GM23338 (cell line): ENCODE results near the gene PIK3C2B.

Experiments used
- CREB1 ChIP-seq: fragments of 250-450 bp; sonication (Bioruptor Pico); IDR thresholded peaks from 2 replicates; pipeline ENCODE4 v1.5.0; 2020; ENCODE audit warnings: low read depth, mild to moderate bottlenecking, moderate library complexity
- EZH2 ChIP-seq: fragments of 200-600 bp; sonication (generic); IDR thresholded peaks from one replicate; pipeline ENCODE4 v1.8.0; 2017; ENCODE audit warnings: antibody characterized with exemption, mild to moderate bottlenecking, low read depth; ENCODE audit not compliant: unreplicated experiment
- EZH2phosphoT487 ChIP-seq: fragments of 200-600 bp; sonication (generic); IDR thresholded peaks from one replicate; pipeline ENCODE4 v1.8.1; 2018; ENCODE audit warnings: antibody characterized with exemption; ENCODE audit not compliant: unreplicated experiment
- JUNB ChIP-seq: IDR thresholded peaks from one replicate; pipeline ENCODE4 v1.6.1; 2016; ENCODE audit warnings: antibody characterized with exemption; ENCODE audit not compliant: unreplicated experiment
- NANOG ChIP-seq: IDR thresholded peaks from 2 replicates; pipeline ENCODE4 v1.6.1; 2016; ENCODE audit warnings: antibody characterized with exemption, borderline replicate concordance
- POLR2AphosphoS5 ChIP-seq: IDR thresholded peaks from 2 replicates; pipeline ENCODE4 v1.6.1; 2016; ENCODE audit warnings: antibody characterized with exemption, low read depth
- STAT1 ChIP-seq: IDR thresholded peaks from one replicate; pipeline ENCODE4 v1.6.1; 2016; ENCODE audit warnings: antibody characterized with exemption; ENCODE audit not compliant: unreplicated experiment
- ZNF114 ChIP-seq: fragments of 250-450 bp; sonication (Bioruptor Pico); IDR thresholded peaks from 2 replicates; pipeline ENCODE4 v1.5.0; 2020; ENCODE audit warnings: mild to moderate bottlenecking, moderate library complexity
- ZNF331 ChIP-seq: fragments of 250-450 bp; sonication (Bioruptor Pico); IDR thresholded peaks from 2 replicates; pipeline ENCODE4 v1.5.0; 2020; ENCODE audit warnings: low read depth, mild to moderate bottlenecking, moderate library complexity
- TF ChIP-seq, protein P1 (sequence below), 2 experiments: fragments of 200-600 bp in 1 of 2; sonication (generic) in 1 of 2; conservative IDR thresholded peaks; 2 replicates each; pipeline versions ENCODE4 v1.5.1 to v1.6.1; 2016 to 2017; ENCODE audit warnings: antibody characterized with exemption in 2 of 2, low read depth in 2 of 2, mild to moderate bottlenecking in 2 of 2, moderate library complexity in 1 of 2
- TF ChIP-seq, protein P2 (sequence below): IDR thresholded peaks from one replicate; pipeline ENCODE4 v1.6.1; 2018; ENCODE audit warnings: antibody characterized with exemption; ENCODE audit not compliant: unreplicated experiment
- TF ChIP-seq, protein P3 (sequence below): IDR thresholded peaks from 2 replicates; pipeline ENCODE4 v1.6.1; 2016; ENCODE audit warnings: antibody characterized with exemption
- TF ChIP-seq, protein P4 (sequence below): fragments of 250-450 bp; sonication (Bioruptor Pico); IDR thresholded peaks from 2 replicates; pipeline ENCODE4 v1.5.0; 2020; ENCODE audit warnings: mild to moderate bottlenecking, moderate library complexity

DNA sequence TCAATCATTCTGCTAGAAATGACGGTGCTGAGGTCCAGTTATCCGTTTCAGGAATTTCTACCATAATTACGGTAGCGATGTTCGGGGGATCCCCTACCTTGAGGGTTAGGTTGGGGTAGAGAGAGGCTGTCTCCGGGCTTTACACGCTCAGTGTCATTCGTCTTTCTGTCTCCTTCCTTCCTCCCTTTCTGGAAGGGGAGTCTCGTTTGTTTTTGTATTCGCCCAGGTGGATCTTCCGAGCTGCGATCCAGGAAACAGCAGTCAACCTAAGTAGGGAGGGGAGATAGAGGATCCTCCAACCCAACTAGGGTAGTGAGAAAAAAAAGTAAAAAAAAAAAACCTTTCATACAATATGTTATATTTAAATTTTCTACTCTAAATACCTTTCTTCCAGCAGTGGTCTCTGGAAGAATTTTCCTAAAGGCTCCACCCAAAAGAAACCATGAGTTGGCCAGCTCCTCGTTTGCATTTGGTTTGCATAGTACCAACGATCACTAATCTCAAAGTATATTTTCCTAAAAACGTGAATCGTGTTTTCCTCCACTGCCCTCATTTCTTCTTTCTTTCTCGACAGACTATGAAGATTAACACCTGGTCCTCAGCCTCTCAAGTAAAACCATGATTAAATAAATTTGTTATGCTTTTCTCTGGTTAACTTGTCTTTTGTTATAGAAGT, 611 bp upstream of the PIK3C2B start:
- TF ChIP-seq, protein P1, sequence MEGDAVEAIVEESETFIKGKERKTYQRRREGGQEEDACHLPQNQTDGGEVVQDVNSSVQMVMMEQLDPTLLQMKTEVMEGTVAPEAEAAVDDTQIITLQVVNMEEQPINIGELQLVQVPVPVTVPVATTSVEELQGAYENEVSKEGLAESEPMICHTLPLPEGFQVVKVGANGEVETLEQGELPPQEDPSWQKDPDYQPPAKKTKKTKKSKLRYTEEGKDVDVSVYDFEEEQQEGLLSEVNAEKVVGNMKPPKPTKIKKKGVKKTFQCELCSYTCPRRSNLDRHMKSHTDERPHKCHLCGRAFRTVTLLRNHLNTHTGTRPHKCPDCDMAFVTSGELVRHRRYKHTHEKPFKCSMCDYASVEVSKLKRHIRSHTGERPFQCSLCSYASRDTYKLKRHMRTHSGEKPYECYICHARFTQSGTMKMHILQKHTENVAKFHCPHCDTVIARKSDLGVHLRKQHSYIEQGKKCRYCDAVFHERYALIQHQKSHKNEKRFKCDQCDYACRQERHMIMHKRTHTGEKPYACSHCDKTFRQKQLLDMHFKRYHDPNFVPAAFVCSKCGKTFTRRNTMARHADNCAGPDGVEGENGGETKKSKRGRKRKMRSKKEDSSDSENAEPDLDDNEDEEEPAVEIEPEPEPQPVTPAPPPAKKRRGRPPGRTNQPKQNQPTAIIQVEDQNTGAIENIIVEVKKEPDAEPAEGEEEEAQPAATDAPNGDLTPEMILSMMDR (conservative IDR thresholded peaks at IDR 0.05; ENCODE audit: low read depth in 2 of 2), result no peak
- TF ChIP-seq POLR2AphosphoS5, result no peak
- TF ChIP-seq, protein P2, sequence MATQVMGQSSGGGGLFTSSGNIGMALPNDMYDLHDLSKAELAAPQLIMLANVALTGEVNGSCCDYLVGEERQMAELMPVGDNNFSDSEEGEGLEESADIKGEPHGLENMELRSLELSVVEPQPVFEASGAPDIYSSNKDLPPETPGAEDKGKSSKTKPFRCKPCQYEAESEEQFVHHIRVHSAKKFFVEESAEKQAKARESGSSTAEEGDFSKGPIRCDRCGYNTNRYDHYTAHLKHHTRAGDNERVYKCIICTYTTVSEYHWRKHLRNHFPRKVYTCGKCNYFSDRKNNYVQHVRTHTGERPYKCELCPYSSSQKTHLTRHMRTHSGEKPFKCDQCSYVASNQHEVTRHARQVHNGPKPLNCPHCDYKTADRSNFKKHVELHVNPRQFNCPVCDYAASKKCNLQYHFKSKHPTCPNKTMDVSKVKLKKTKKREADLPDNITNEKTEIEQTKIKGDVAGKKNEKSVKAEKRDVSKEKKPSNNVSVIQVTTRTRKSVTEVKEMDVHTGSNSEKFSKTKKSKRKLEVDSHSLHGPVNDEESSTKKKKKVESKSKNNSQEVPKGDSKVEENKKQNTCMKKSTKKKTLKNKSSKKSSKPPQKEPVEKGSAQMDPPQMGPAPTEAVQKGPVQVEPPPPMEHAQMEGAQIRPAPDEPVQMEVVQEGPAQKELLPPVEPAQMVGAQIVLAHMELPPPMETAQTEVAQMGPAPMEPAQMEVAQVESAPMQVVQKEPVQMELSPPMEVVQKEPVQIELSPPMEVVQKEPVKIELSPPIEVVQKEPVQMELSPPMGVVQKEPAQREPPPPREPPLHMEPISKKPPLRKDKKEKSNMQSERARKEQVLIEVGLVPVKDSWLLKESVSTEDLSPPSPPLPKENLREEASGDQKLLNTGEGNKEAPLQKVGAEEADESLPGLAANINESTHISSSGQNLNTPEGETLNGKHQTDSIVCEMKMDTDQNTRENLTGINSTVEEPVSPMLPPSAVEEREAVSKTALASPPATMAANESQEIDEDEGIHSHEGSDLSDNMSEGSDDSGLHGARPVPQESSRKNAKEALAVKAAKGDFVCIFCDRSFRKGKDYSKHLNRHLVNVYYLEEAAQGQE, result no peak
- TF ChIP-seq EZH2, result no peak
- TF ChIP-seq CREB1 (CRISPR knock-in tag), result no peak
- TF ChIP-seq, protein P3, sequence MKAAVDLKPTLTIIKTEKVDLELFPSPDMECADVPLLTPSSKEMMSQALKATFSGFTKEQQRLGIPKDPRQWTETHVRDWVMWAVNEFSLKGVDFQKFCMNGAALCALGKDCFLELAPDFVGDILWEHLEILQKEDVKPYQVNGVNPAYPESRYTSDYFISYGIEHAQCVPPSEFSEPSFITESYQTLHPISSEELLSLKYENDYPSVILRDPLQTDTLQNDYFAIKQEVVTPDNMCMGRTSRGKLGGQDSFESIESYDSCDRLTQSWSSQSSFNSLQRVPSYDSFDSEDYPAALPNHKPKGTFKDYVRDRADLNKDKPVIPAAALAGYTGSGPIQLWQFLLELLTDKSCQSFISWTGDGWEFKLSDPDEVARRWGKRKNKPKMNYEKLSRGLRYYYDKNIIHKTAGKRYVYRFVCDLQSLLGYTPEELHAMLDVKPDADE, result no peak
- TF ChIP-seq STAT1, result no peak
- no peak for TF ChIP-seq ZNF331 (CRISPR knock-in tag)
- TF ChIP-seq JUNB, result no peak
- no peak for TF ChIP-seq EZH2phosphoT487
- TF ChIP-seq ZNF114 (CRISPR knock-in tag), result no peak
- no peak for TF ChIP-seq NANOG
- TF ChIP-seq, protein P4, sequence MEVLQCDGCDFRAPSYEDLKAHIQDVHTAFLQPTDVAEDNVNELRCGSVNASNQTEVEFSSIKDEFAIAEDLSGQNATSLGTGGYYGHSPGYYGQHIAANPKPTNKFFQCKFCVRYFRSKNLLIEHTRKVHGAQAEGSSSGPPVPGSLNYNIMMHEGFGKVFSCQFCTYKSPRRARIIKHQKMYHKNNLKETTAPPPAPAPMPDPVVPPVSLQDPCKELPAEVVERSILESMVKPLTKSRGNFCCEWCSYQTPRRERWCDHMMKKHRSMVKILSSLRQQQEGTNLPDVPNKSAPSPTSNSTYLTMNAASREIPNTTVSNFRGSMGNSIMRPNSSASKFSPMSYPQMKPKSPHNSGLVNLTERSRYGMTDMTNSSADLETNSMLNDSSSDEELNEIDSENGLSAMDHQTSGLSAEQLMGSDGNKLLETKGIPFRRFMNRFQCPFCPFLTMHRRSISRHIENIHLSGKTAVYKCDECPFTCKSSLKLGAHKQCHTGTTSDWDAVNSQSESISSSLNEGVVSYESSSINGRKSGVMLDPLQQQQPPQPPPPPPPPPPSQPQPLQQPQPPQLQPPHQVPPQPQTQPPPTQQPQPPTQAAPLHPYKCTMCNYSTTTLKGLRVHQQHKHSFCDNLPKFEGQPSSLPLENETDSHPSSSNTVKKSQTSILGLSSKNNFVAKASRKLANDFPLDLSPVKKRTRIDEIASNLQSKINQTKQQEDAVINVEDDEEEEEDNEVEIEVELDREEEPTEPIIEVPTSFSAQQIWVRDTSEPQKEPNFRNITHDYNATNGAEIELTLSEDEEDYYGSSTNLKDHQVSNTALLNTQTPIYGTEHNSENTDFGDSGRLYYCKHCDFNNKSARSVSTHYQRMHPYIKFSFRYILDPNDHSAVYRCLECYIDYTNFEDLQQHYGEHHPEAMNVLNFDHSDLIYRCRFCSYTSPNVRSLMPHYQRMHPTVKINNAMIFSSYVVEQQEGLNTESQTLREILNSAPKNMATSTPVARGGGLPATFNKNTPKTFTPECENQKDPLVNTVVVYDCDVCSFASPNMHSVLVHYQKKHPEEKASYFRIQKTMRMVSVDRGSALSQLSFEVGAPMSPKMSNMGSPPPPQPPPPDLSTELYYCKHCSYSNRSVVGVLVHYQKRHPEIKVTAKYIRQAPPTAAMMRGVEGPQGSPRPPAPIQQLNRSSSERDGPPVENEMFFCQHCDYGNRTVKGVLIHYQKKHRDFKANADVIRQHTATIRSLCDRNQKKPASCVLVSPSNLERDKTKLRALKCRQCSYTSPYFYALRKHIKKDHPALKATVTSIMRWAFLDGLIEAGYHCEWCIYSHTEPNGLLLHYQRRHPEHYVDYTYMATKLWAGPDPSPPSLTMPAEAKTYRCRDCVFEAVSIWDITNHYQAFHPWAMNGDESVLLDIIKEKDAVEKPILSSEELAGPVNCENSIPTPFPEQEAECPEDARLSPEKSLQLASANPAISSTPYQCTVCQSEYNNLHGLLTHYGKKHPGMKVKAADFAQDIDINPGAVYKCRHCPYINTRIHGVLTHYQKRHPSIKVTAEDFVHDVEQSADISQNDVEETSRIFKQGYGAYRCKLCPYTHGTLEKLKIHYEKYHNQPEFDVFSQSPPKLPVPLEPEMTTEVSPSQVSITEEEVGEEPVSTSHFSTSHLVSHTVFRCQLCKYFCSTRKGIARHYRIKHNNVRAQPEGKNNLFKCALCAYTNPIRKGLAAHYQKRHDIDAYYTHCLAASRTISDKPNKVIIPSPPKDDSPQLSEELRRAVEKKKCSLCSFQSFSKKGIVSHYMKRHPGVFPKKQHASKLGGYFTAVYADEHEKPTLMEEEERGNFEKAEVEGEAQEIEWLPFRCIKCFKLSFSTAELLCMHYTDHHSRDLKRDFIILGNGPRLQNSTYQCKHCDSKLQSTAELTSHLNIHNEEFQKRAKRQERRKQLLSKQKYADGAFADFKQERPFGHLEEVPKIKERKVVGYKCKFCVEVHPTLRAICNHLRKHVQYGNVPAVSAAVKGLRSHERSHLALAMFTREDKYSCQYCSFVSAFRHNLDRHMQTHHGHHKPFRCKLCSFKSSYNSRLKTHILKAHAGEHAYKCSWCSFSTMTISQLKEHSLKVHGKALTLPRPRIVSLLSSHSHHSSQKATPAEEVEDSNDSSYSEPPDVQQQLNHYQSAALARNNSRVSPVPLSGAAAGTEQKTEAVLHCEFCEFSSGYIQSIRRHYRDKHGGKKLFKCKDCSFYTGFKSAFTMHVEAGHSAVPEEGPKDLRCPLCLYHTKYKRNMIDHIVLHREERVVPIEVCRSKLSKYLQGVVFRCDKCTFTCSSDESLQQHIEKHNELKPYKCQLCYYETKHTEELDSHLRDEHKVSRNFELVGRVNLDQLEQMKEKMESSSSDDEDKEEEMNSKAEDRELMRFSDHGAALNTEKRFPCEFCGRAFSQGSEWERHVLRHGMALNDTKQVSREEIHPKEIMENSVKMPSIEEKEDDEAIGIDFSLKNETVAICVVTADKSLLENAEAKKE, result no peak
